CD4-positive, alpha-beta T cell treated with Interleukin-17A for 1 hour (primary cell): Measurements from ENCODE around the gene SLC25A21.
"Not testable (repeated sequence)": the region's sequence is repeated elsewhere in the genome, so short reads cannot be mapped to it uniquely, and the experiment has no call there.

Source experiments
- DNase-seq: peaks from one replicate; pipeline ENCODE4 v3.0.0-alpha.2; 2020

The SLC25A21 gene

DNA sequence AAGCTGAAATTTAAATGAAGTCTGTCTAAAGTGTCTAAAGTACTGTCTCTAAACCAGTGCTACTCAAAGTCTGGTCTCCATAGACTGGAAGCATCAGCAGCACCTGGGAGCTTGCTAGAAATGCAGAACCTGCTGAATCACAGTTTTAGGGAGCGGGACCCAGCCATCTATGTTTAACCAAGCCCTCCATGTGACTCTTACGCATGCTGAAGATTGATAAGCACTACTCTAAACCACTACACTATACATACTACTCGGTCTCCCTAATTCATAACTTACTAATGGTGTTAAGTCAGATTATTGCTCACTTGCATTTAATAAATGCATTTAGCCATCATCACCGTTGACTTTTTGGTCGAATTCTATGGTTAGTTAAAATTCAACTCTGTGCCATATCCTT, 88.8 kb downstream of the SLC25A21 start:
- DNase-seq = no peak

DNA sequence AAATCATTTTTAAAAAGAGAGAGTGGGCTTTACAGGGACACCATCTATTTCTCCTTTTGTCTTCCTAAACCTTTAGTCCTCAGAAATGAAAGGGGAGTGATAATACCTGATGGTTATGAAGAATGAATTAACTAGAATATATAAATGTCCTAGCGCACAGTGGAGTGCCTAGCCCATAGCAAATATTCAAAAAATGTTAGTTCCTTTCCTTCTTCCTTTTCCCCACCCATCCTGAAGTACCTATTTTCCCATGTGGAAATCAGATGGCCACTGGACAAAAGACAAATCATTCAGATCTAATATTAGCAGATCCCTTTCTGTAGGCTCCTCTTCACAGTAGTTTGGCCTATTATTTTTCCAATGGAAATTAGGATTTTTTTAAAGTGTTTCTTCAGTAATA, 90.0 kb downstream of the SLC25A21 start:
- DNase-seq = no peak

DNA sequence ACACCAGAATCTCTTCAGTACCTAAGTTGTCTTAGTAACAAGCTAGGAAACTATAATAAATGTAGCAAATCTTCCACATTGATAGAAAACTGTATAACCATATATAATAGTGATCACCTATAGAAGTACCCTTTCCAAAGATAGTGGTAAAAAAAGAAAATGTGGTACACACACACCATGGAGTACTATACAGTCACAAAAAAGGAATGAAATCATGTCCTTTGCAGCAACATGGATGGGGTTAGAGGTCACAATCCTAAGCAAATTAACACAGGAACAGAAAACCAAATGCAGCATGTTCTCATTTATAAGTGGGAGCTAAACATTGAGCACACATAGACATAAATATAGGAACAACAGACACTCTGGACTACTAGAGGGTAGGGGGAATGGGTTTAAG, 90.5 kb downstream of the SLC25A21 start:
- DNase-seq = no peak

DNA sequence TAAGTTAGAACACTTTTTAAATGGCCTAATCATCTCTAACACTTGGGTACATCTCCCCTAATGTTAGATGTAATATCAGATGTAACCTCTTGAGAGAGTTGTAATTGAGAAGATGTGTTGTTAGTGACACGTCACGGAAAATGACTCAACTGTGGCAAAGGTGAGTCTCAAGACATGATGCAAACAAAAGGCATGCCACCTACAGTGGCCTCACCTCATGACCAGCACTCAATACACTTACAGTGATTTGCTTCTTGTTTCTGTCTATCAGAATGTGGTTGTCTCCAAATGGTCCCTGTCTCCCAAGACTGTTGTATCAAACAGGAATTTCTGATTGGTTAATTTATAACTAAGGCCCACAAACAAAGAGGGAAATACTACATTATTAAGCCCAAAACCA, 91.2 kb downstream of the SLC25A21 start:
- no peak for DNase-seq

DNA sequence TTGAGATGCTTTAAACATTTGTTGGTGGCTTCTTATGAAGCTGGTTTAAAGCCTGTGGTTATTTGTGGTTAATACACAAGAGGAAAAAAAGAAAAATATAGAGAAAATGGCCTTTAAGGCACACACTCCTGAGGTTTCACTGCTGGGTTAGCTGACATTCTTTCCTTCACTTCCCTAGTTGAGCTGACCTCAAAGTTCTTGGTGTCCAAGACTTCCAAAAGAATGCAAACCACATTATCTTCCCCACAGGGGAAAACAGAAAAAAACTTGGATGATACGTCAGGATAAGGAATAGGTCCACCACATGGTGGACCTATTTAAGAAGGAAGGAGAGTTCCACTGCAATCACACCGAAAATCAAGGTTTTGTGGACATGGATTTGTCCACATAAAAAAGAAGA, 94.3 kb downstream of the SLC25A21 start:
- no peak for DNase-seq

DNA sequence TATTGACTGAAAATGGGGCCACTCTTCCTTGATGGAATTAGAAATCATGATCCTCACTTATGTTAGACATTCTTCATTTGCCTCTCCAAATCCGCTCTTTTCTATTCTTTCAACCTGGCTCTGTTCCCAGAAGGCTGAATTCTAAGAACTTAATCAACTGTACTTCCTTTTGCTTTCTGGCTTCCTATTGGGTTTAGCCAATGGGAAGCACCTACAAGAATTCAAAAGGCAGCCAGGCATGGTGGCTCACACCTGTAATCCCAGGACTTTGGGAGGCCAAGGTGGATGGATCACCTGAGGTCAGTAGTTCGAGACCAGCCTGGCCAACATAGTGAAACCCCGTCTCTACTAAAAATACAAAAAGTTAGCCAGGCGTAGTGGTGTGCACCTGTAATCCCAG, 98.1 kb downstream of the SLC25A21 start:
- DNase-seq = not testable (repeated sequence)

DNA sequence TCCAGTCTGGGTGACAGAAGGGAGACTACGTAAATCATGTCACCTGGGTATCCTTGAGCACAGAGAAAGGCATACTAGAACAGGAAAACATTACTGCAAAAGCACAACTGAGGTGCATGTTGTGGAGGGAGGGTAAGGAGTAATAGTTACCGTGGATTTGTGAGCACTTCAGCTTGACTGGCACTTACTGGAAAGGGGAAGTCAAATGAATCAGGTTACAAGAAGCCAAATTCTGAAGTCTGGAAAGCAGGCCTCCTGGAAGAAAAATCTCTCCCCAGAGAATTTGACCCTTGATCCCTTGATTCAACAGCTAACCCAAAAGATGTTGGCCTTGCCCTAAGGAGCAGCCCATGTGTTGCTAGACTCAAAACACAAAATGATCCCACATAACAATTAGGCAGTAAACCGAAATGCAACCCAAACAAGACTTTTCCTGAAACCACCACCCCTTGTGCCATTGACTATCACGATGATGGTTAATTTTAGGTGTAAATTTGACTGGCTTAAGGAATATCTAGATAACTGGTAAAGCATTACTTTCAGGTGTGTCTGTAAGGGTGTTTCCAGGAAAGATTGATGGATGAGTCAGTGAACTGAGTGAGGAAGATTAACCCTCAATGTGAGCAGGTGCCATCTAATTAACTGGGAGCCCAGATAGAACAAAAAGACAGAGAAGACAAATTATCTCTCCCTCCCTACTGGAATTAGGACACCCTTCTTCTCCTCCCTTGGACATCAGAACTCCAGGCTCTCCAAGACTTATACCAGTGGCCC, 108.8 kb downstream of the SLC25A21 start:
- DNase-seq = no peak

DNA sequence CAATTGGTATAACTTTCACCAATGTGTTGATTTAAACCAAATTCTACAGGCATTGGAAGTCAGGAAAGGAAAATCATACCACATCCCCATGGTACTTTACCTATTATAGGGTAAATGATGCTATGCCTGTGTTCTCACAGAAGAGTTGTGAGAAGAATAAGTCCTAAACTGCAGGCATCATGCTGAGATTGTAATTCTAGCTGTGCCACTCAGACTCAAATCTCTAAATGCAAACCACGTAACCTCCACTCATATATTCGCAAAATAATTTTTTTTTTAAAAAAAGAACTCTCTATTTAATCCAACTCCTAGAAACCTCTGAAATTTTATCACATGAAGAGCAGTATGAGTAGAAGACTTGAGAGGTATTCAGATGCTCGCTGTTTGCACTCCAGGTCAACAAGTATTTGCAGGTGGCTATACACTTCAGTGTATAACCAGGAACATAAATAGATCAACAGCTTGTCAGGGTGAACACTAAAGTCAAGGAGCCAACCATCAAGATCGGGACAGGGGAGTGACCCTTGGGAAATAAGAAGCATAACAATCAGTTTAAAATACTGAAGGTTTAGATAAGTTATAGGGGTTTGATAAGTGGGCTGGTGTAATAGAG, 110.1 kb downstream of the SLC25A21 start:
- no peak for DNase-seq

DNA sequence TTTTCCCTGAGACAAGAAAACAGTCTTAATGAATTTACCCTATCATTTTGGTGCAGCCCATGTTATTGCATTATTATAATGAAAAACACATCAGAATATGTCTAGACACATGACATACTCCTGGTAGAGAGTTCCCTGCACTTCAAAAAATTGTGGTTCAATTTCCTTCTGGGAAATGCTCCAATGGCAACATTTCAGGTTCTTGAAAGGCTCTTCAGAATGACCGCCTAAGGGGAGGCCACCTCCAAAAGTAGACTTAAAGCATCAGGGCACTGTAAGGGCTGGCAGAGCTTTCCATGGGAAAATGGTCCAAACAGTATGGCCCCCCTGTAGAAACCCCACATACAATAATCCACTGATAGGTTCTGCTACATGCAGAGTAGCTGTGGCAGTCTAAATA, 110.7 kb downstream of the SLC25A21 start:
- no peak for DNase-seq

DNA sequence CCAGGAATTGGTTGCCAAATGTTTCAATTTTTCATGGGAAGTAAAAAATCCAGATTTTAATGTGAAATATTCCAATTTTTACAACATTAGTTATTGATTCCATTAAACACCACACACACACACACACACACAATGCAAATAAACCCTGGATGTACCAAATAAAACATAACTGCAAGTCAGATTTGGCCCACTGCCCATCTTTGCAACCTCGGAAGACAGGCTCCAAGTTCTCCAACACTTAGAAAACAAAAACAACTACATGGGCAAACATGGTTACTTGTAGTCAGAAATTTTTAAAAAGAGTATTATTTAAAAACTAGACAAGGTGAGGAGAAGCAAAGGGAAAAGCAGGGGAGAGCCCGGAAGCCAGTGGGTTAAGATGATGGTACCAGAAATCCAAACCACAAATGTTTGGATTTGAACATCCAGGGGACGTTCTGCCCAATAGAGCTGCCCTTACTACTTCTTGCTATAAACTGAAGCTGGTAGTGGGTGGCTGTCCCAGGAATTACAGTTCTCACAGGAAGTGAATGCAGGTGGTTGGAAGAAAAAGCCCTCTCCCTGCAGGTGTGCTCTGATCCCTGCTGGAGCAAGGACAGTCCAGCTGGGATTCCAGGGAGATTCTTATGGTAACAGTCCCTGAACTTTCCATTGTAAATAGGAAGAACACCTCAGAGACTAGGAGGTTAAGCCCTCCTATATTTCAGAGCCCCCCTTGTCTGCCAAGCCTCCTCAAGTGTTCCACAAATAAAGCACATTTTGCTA, 111.7 kb downstream of the SLC25A21 start:
- DNase-seq = no peak

DNA sequence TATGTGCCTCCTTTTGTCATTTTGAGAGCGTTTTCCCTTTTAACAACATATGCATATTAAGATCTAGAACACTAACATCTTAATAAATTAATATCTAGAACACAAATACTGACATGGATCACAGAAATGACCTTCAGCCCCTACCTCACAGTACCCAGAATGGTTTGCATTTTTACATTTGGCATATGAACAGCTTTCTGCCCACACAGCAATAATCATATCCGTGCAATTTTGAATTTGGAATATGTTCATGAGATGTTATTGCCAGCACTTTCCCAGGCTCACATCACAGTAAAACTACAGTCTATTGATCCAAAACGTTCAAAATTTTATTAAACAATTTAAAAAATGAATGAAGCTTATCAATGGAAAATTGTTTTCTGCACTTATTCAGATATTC, 114.6 kb downstream of the SLC25A21 start:
- no peak for DNase-seq

DNA sequence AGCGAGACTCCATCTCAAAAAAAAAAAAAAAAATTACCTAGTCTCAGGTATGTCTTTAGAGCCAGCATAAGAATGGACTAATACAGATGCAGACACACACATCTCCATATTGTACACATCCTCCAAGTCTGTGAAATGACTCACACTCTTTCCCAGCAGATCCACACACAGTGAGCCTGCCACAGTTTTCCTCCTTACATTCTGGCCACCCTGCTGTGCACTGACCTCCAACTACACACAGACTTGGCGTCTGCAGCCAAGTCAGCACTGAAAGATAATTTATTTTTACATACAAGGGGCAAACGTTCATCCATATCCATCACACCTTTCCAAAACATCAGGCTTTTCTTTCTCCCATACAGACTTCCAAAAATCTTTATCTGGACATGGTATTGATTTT, 115.9 kb downstream of the SLC25A21 start:
- DNase-seq = no peak

DNA sequence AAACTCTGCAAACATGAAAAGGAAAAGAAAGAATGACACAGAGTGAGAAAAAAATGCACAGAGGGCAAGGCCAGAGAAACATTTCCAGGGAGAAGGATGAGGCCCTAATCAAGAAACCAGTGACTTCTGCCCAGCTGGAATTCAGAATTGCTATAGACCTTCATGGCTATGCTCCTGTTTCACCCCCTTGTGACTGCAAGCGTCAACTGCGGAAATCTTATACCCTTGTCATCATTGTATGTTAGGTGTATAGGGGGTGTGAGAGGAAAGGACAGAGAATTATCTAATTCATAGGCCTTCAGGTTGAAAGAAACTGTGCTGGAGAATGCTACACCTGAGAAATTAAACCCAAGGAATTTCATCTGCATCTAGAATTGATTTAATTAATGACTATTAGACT, 117.5 kb downstream of the SLC25A21 start:
- DNase-seq = no peak

DNA sequence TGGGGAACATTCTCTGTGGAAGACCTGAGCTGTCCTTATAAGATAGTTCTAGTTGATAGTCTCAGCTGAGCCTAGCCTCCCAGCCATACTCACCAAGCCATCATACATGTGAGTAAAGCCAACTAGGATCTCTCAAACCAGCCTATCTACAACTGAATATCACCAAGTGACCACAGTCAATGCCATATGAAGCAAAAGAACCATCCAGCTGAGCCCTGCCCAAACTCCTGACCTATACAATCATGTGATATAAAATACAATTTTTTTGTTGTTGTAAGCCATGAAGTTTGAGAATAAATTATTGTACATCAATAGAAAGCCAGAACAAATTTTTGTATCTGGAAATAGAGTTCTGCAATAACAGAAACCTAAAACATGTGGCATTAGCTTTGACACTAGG, 118.3 kb downstream of the SLC25A21 start:
- no peak for DNase-seq

DNA sequence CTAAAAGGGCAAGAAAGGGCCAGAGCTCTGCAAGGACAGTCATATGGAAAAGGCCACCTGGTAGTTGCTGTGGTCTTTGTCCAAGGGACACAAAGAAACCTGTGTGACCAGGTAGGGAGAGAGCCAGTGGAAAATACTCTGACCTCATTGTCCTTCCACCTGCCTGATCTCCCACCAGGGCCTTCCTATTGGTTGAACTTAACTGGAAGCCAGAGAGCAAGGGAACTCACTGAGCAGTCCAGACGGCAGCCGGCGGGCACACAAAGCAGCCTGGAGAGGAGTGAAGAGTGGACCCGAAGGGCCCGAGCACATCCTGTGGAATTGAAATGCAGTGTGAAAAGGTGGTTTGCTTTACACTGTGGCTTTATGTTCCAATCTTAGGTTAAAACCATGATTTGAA, 120.7 kb downstream of the SLC25A21 start:
- no peak for DNase-seq

DNA sequence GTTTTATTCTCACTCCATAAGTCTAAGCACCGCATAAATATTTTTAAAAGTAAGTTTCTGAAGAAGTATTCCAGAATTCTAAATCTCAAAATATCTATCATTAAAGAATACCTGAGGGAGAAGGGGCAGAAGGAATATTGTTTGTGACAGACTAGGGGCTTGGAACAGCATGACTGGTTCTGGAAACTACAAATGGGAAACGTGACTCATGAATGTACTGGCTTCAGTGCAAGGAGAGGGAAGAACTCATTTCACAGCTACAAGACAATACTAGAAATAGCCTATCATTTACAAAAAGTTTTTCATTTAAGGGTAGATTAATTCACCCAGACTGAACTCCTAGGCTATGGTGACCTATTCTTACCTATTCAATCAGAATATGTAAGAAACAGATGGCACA, 121.3 kb downstream of the SLC25A21 start:
- DNase-seq = no peak

DNA sequence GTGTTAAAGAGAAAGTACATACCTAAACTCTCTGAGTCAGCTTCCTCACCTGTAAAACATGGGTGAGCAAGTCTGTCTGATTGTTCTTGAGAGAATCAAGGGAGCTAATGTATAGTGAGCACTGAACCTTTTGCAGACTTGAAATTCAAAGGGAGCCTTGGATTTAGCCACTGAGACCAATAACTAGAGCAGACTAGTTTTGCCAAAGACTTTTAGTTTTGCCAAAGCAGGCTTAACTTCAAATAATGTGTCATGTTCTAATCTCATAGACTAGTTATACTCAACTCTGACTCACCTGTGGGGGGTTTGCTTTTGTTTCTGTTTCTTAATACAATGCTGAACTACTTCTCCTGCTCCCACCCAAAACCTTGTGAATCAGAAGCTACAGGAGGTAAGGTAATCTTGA, 123.7 kb downstream of the SLC25A21 start:
- DNase-seq = no peak

DNA sequence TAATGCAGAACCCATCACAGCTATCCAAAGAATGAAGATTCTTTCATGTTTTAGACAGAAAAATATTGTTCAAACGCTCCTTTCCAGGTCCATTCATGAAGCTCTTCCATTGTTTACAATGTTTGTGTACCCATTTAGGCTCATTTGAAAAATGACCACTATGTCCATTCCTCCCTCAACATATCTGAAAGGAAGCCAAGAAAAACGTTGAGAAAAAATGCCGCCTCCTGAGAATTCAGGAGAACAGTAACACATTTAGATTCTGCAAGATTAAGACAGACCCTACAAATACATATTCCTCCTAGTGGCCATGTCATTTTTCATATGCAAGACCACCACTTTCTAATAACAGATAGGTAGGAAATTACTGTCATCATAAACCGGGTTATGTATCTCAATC, 124.4 kb downstream of the SLC25A21 start:
- DNase-seq = no peak

DNA sequence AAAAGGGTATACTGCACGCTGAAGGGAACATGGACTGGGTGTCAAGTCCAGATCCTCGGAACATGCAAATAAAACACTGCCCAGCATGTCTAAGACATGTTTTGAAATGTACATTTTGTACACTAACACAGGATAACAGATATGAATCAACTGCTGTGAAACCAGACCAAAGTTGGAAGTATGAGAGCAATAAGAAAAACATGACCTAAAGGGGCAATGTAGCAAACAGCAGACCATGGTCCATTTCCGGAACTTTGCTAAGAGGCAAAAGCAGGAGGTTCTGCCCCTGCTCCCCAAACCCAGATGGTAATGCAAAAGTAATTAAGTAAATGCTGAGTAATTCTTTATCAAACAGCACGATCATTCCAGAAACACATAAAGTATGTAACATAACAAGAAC, 125.2 kb downstream of the SLC25A21 start:
- DNase-seq = no peak

DNA sequence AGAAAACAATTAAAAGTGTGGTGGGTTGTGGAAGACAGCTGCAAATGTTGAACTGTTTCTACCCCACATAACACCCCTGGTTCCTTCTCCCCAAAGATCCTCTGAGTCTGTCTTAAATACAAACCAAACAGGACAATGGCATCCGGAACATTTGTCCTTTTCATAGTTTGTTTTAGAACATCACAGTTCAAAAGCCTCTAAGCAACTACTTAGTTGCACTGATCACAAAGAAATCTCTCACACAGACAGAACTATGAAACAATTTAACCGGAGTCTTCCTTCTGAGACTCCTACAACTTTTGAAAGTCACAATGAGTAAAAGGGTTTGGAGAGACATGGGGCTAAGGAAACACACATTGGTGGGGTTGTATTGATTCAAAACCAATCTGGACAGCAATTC, 125.6 kb downstream of the SLC25A21 start:
- no peak for DNase-seq

DNA sequence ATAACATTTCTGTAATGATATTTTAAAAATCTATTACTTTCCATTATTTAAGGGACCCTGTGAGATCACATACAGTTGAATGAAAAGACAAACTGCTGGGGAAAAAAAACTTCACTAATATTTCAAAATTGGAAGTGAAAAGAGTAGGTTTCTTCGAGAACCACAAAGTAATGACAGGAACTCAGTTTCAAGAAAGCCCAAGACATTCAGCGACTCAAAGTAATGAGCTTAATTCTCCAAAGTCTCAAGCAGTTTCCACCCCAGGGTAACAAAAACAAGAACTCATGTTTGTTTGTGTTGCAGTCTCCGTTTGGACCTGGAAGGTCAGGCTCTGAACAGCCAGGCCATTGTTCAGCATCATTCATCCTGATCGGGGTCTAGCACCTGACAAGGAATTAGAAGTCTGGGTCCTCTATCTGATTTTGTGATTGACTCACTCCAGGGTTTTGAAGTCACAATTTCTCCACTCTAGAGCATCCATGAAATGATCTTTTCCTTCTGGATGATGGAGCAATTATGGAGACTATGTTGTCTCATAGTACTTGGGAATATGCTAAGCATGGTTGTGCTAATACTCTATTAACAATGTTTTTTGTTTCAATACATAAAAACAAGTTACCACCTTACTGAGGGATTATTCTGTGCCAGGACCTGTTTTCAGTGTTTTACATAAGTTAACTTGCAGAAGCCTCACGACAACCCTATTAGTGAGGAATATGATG, 126.9 kb downstream of the SLC25A21 start:
- DNase-seq = no peak

DNA sequence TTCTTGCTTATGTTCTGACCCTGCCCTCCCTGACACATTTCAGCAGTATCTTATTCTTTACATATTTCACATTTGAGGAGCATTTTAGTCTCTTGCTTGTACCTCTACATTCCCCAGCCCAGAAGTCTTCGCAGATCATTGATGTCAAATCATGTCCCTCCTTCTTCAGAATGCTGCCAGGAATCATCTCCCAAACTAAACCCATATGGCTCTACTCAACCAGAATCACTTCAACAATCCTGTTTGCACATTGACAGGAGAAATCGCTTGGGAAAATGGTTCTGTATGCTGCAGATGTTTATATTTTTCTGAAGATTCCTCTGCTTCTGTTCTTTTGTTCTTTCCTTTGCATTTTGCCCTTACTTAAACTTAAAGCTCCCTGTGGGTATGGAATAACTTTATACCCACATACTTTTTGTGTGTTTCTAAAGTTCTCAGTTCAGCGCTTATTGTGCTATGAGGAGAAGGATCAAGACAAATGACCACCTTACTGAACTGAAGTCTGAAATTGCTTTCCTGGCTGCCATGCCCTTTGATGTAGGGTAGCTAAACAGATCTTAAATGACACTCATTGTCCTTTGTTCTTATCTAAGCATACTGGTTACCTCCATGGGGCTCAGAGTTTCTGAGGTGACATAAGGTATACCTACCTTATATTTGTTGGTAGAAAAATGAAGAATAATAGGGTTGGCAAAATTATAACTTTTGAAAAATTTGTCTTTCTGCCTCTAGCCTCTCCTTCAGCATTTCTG, 134.6 kb downstream of the SLC25A21 start:
- no peak for DNase-seq
